Stimulated activated CD4-positive, alpha-beta T cell treated with anti-CD3 and anti-CD28 coated beads, Interleukin-1b, Interleukin-23, amount 100 ng/mL, for 1 hour (primary cell): ENCODE data around the gene TRMT10B.
A peak's percentile ranks its signal among the peaks of the same experiment; 100 is the strongest.
"Not testable (repeated sequence)": the region's sequence is repeated elsewhere in the genome, so short reads cannot be mapped to it uniquely, and the experiment has no call there.

ENCODE experiments used
- DNase-seq, 2 donors: peaks; one replicate each; pipeline ENCODE4 v3.0.0-alpha.2; 2020; ENCODE audit warnings: low read depth in 2 of 2

Gene TRMT10B

GRCh38 chr9:37751704-37752103 lies 1.9 kb upstream of the TRMT10B start:
- DNase-seq = not testable (repeated sequence)

GRCh38 chr9:37752112-37752511 lies 1.5 kb upstream of the TRMT10B start:
- DNase-seq = not testable (repeated sequence)

- DNase-seq = no peak
These were observed 740 bp upstream of the TRMT10B start for GRCh38 chr9:37752642-37753488.

- no peak for DNase-seq
These were observed 5.1 kb downstream of the TRMT10B start for GRCh38 chr9:37758747-37759146.

- DNase-seq = no peak
These were observed 7.0 kb downstream of the TRMT10B start for GRCh38 chr9:37760416-37761161.

- DNase-seq = no peak
These were observed 7.9 kb downstream of the TRMT10B start for GRCh38 chr9:37761511-37761910.

- not testable (repeated sequence) for DNase-seq
These were observed 11.7 kb downstream of the TRMT10B start for GRCh38 chr9:37765263-37765662.

GRCh38 chr9:37769306-37769705 lies 15.7 kb downstream of the TRMT10B start:
- DNase-seq = no peak

GRCh38 chr9:37769995-37770394 lies 16.4 kb downstream of the TRMT10B start:
- DNase-seq = no peak

GRCh38 chr9:37775216-37775919 lies 21.8 kb downstream of the TRMT10B start:
- DNase-seq = no peak

GRCh38 chr9:37776328-37776727 lies 22.7 kb downstream of the TRMT10B start:
- DNase-seq = no peak

GRCh38 chr9:37778534-37778933 lies 24.9 kb downstream of the TRMT10B start:
- no peak for DNase-seq

- no peak for DNase-seq
These were observed 30.6 kb downstream of the TRMT10B start for GRCh38 chr9:37784291-37784615.

GRCh38 chr9:37784616-37785483 lies 31.2 kb downstream of the TRMT10B start, which contains the start of gene EXOSC3:
TSS of gene EXOSC3 (minus strand) at chr9:37785064. CDS start at chr9:37785044, 20 bp downstream.
- DNase-seq = peak; percentile 44 to 60

GRCh38 chr9:37787059-37787458 lies 33.5 kb downstream of the TRMT10B start:
- no peak for DNase-seq

GRCh38 chr9:37788332-37788731 lies 34.7 kb downstream of the TRMT10B start:
- DNase-seq = no peak

GRCh38 chr9:37790096-37790495 lies 36.5 kb downstream of the TRMT10B start:
- no peak for DNase-seq

- no peak for DNase-seq
These were observed 38.5 kb downstream of the TRMT10B start for GRCh38 chr9:37792122-37792521.

- DNase-seq = no peak
These were observed 42.6 kb downstream of the TRMT10B start for GRCh38 chr9:37796232-37796631.

- DNase-seq = no peak
These were observed 45.1 kb downstream of the TRMT10B start for GRCh38 chr9:37798677-37799076.

GRCh38 chr9:37800631-37801286 lies 47.2 kb downstream of the TRMT10B start, which contains the start of gene DCAF10:
TSS of gene DCAF10 (plus strand) at chr9:37800797. CDS start at chr9:37800867, 70 bp downstream.
- DNase-seq = peak; percentile 69 to 91
